GM10847 (cell line): Measurements from ENCODE around the gene EPHB1.

ENCODE experiments used
- POLR2A ChIP-seq: IDR thresholded peaks from 2 replicates; pipeline ENCODE4 v1.6.1; 2011; ENCODE audit not compliant: insufficient read length; ENCODE audit errors: extremely low read depth

Gene EPHB1

GRCh38 chr3:134849561-134849960, 54.5 kb downstream of the EPHB1 start:
- TF ChIP-seq POLR2A, result no peak

GRCh38 chr3:134850761-134851160, 55.7 kb downstream of the EPHB1 start:
- no peak for TF ChIP-seq POLR2A

GRCh38 chr3:134852132-134852531, 57.1 kb downstream of the EPHB1 start:
- TF ChIP-seq POLR2A, result no peak

- TF ChIP-seq POLR2A, result no peak
Observed at GRCh38 chr3:134852893-134853351, 57.9 kb downstream of the EPHB1 start.

GRCh38 chr3:134854254-134854653, 59.2 kb downstream of the EPHB1 start:
- TF ChIP-seq POLR2A, result no peak

GRCh38 chr3:134857356-134857755, 62.3 kb downstream of the EPHB1 start:
- TF ChIP-seq POLR2A, result no peak

- TF ChIP-seq POLR2A, result no peak
Observed at GRCh38 chr3:134857776-134858362, 62.8 kb downstream of the EPHB1 start.

GRCh38 chr3:134858441-134859035, 63.5 kb downstream of the EPHB1 start:
- TF ChIP-seq POLR2A, result no peak

GRCh38 chr3:134859341-134859740, 64.3 kb downstream of the EPHB1 start:
- TF ChIP-seq POLR2A, result no peak

- no peak for TF ChIP-seq POLR2A
Observed at GRCh38 chr3:134860141-134860540, 65.1 kb downstream of the EPHB1 start.

GRCh38 chr3:134863915-134864314, 68.9 kb downstream of the EPHB1 start:
- no peak for TF ChIP-seq POLR2A

- TF ChIP-seq POLR2A, result no peak
Observed at GRCh38 chr3:134864636-134865035, 69.6 kb downstream of the EPHB1 start.

GRCh38 chr3:134867277-134867676, 72.2 kb downstream of the EPHB1 start:
- no peak for TF ChIP-seq POLR2A

- TF ChIP-seq POLR2A, result no peak
Observed at GRCh38 chr3:134869153-134869726, 74.2 kb downstream of the EPHB1 start.

- no peak for TF ChIP-seq POLR2A
Observed at GRCh38 chr3:134871818-134872217, 76.8 kb downstream of the EPHB1 start.
